ENCODE measurements around the gene FGF8. TPM values are rescaled to one million over a fixed set of nuclear protein-coding genes. Genes with fewer than 3 reads are reported as not detected.

The FGF8 gene
- total and polyA plus RNA-seq, 2 donors (not counting 1 experiment from before 2014, with no cell fraction given), result not detected

DNA sequence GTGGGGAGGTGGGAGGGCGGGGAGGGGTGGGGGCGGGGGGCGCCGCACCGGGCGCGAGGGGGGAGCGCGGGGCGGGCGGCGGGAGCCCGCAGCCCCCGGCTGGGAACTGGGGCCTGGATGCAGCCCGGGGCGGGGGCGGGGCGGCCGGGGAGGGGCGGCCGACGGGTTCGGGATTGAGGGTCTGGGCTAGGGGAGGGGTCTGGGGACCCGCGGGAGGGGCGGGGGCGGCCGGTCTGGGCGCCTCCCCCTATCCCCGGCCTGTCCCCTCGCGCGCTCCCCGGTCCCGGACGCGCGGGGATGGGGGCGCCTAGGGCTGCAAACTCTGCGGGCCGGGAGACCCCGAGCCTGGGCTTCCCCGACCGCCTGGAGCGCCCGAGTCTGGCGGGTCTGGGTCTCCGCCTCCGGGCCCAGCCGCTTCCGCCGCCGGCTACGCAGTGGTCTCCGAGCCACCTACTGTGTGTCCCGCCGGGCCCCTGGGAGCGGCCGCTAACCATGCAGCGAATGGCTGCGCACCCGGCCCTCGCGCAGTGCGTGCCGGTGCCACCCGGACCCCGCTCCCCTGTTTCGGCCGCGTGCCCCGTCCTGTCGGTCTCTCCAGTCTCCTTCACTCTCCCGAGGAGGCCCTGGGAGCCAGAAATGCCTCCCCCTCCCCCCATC, 375 bp upstream of the FGF8 start:
- TF ChIP-seq EZH2 (IDR thresholded peaks at IDR 0.05; ENCODE audit: low read length, missing control alignments), result peak; percentile 88
- TF ChIP-seq, protein P1, sequence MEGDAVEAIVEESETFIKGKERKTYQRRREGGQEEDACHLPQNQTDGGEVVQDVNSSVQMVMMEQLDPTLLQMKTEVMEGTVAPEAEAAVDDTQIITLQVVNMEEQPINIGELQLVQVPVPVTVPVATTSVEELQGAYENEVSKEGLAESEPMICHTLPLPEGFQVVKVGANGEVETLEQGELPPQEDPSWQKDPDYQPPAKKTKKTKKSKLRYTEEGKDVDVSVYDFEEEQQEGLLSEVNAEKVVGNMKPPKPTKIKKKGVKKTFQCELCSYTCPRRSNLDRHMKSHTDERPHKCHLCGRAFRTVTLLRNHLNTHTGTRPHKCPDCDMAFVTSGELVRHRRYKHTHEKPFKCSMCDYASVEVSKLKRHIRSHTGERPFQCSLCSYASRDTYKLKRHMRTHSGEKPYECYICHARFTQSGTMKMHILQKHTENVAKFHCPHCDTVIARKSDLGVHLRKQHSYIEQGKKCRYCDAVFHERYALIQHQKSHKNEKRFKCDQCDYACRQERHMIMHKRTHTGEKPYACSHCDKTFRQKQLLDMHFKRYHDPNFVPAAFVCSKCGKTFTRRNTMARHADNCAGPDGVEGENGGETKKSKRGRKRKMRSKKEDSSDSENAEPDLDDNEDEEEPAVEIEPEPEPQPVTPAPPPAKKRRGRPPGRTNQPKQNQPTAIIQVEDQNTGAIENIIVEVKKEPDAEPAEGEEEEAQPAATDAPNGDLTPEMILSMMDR (conservative IDR thresholded peaks at IDR 0.05 in 1 of 2, IDR thresholded peaks at IDR 0.05 in 1 of 2; ENCODE audit: low read depth in 1 of 2, low read length in 2 of 2), result no peak
- Histone ChIP-seq H3K27ac (ENCODE audit: insufficient read depth, low read length) (no peak overlapping the region), H3K4me2 (ENCODE audit: extremely low read depth, insufficient read depth, low read length) (no peak overlapping the region), H2AFZ (ENCODE audit: low read length) (no peak overlapping the region), H3K79me2 (ENCODE audit: control insufficient read depth, insufficient read depth, low read length) (no peaks in the 10 kb centered on the region), H3K4me1 (ENCODE audit: control insufficient read depth, extremely low read depth, insufficient read depth, low read length) (peaks cover 5% of the 10 kb centered on the region), H4K20me1 (ENCODE audit: control insufficient read depth, extremely low read depth, insufficient read depth, low read length) (no peaks in the 10 kb centered on the region), H3K9me3 (ENCODE audit: control insufficient read depth, insufficient read depth, low read depth, low read length) (no peaks in the 10 kb centered on the region), H3K36me3 (ENCODE audit: control insufficient read depth, insufficient read depth, low read length) (no peaks in the 10 kb centered on the region), H3K4me3 (replicated peaks in 1 of 4; ENCODE audit: control extremely low read depth in 1 of 4, insufficient read depth in 1 of 4, low read depth in 3 of 4, low read length in 4 of 4) (no peak overlapping the region), H3K9ac (ENCODE audit: insufficient read depth, low read length) (no peak overlapping the region), H3K27me3 (ENCODE audit: control insufficient read depth, insufficient read depth, low read length) (peaks cover 52% of the 10 kb centered on the region)
- DNase-seq (ENCODE audit: low read depth in 2 of 2), result no peak

GRCh38 chr10:101774589-101775272, 1.2 kb downstream of the FGF8 start:
- H3K4me1 ChIP-seq (ENCODE audit: control insufficient read depth, extremely low read depth, insufficient read depth, low read length), result no peaks in the 10 kb centered on the region
- no peak overlapping the region for H3K4me2 ChIP-seq (ENCODE audit: extremely low read depth, insufficient read depth, low read length)
- no peak overlapping the region for H2AFZ ChIP-seq (ENCODE audit: low read length)
- H3K4me3 ChIP-seq (replicated peaks in 1 of 4; ENCODE audit: control extremely low read depth in 1 of 4, insufficient read depth in 1 of 4, low read depth in 3 of 4, low read length in 4 of 4), result no peak overlapping the region
- TF ChIP-seq EZH2 (IDR thresholded peaks at IDR 0.05; ENCODE audit: low read length, missing control alignments), result peak; percentile 94
- TF ChIP-seq, protein P1 (conservative IDR thresholded peaks at IDR 0.05 in 1 of 2, IDR thresholded peaks at IDR 0.05 in 1 of 2; ENCODE audit: low read depth in 1 of 2, low read length in 2 of 2), result no peak
- no peaks in the 10 kb centered on the region for H3K79me2 ChIP-seq (ENCODE audit: control insufficient read depth, insufficient read depth, low read length)
- DNase-seq (ENCODE audit: low read depth in 2 of 2), result no peak
- H4K20me1 ChIP-seq (ENCODE audit: control insufficient read depth, extremely low read depth, insufficient read depth, low read length), result no peaks in the 10 kb centered on the region
- no peak overlapping the region for H3K27ac ChIP-seq (ENCODE audit: insufficient read depth, low read length)
- no peak overlapping the region for H3K9ac ChIP-seq (ENCODE audit: insufficient read depth, low read length)
- no peaks in the 10 kb centered on the region for H3K36me3 ChIP-seq (ENCODE audit: control insufficient read depth, insufficient read depth, low read length)
- no peaks in the 10 kb centered on the region for H3K9me3 ChIP-seq (ENCODE audit: control insufficient read depth, insufficient read depth, low read depth, low read length)
- peaks cover 55% of the 10 kb centered on the region for H3K27me3 ChIP-seq (ENCODE audit: control insufficient read depth, insufficient read depth, low read length)

DNA sequence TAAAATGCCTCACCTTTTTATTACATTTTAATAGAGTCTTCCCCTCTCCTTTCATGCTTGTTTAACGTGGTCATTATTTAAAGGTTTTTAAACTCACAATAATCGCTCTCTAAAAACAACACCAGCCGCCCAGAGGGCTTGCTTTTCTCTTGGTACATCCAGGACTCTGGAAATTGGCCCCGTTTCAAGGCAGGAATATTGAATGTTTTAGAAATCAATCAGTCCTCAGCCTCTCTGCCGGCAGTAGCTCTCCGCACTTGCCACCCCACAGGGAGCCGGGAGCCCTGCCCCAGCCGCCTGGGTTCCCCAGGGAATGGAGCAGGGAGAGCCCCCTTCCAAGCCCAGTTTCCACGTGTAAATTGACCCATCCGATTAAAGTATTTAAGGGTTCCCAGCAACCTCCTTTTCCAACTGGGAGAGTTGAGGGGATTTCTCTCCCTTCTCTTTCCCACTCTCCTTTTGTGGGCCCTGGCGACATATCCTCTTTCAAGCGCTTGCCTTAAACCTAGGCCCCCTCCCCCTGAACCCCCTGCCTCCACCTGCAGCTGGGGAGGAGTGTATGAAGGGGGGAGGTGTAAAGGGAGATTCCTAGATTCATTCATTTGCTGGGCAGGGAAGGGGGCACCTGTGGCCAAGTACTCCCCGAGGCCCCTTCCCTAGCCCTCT, 1.9 kb downstream of the FGF8 start:
- Histone ChIP-seq H3K36me3 (ENCODE audit: control insufficient read depth, insufficient read depth, low read length) (no peaks in the 10 kb centered on the region), H3K4me2 (ENCODE audit: extremely low read depth, insufficient read depth, low read length) (no peak overlapping the region), H2AFZ (ENCODE audit: low read length) (no peak overlapping the region), H3K9me3 (ENCODE audit: control insufficient read depth, insufficient read depth, low read depth, low read length) (no peaks in the 10 kb centered on the region), H3K9ac (ENCODE audit: insufficient read depth, low read length) (no peak overlapping the region), H3K79me2 (ENCODE audit: control insufficient read depth, insufficient read depth, low read length) (no peaks in the 10 kb centered on the region), H3K4me3 (replicated peaks in 1 of 4; ENCODE audit: control extremely low read depth in 1 of 4, insufficient read depth in 1 of 4, low read depth in 3 of 4, low read length in 4 of 4) (no peak overlapping the region), H3K27me3 (ENCODE audit: control insufficient read depth, insufficient read depth, low read length) (peaks cover 58% of the 10 kb centered on the region), H3K27ac (ENCODE audit: insufficient read depth, low read length) (no peak overlapping the region), H3K4me1 (ENCODE audit: control insufficient read depth, extremely low read depth, insufficient read depth, low read length) (no peaks in the 10 kb centered on the region), H4K20me1 (ENCODE audit: control insufficient read depth, extremely low read depth, insufficient read depth, low read length) (no peaks in the 10 kb centered on the region)
- DNase-seq (ENCODE audit: low read depth in 2 of 2), result no peak
- TF ChIP-seq EZH2 (IDR thresholded peaks at IDR 0.05; ENCODE audit: low read length, missing control alignments), result peak; percentile 41
- TF ChIP-seq, protein P1 (conservative IDR thresholded peaks at IDR 0.05 in 1 of 2, IDR thresholded peaks at IDR 0.05 in 1 of 2; ENCODE audit: low read depth in 1 of 2, low read length in 2 of 2), result no peak

Measured in fibroblast of lung (primary cell).